ENCODE data around the gene CARNS1.
"Not testable (repeated sequence)": the region's sequence is repeated elsewhere in the genome, so short reads cannot be mapped to it uniquely, and the experiment has no call there.

The CARNS1 gene

GRCh38 chr11:67456068-67456705 lies 40.7 kb downstream of the CARNS1 start:
- no peak for DNase-seq (ENCODE audit: low spot score)
- no peak for TF ChIP-seq CTCF (IDR thresholded peaks at IDR 0.05; ENCODE audit: extremely low read depth, missing control alignments)

- no peak for TF ChIP-seq CTCF (IDR thresholded peaks at IDR 0.05; ENCODE audit: extremely low read depth, missing control alignments)
- no peak for DNase-seq (ENCODE audit: low spot score)
Observed at GRCh38 chr11:67457453-67457852, 42.0 kb downstream of the CARNS1 start.

- no peak for TF ChIP-seq CTCF (IDR thresholded peaks at IDR 0.05; ENCODE audit: extremely low read depth, missing control alignments)
- no peak for DNase-seq (ENCODE audit: low spot score)
Observed at GRCh38 chr11:67458266-67458665, 42.8 kb downstream of the CARNS1 start.

GRCh38 chr11:67463186-67463585 lies 47.7 kb downstream of the CARNS1 start:
- DNase-seq (ENCODE audit: low spot score), result no peak
- no peak for TF ChIP-seq CTCF (IDR thresholded peaks at IDR 0.05; ENCODE audit: extremely low read depth, missing control alignments)

GRCh38 chr11:67463680-67464410 lies 48.4 kb downstream of the CARNS1 start:
- DNase-seq (ENCODE audit: low spot score), result no peak
- no peak for TF ChIP-seq CTCF (IDR thresholded peaks at IDR 0.05; ENCODE audit: extremely low read depth, missing control alignments)

- no peak for TF ChIP-seq CTCF (IDR thresholded peaks at IDR 0.05; ENCODE audit: extremely low read depth, missing control alignments)
- DNase-seq (ENCODE audit: low spot score), result peak; percentile 96
Observed at GRCh38 chr11:67464411-67465188, 49.1 kb downstream of the CARNS1 start.

GRCh38 chr11:67465189-67465510 lies 49.7 kb downstream of the CARNS1 start:
- TF ChIP-seq CTCF (IDR thresholded peaks at IDR 0.05; ENCODE audit: extremely low read depth, missing control alignments), result no peak
- no peak for DNase-seq (ENCODE audit: low spot score)

GRCh38 chr11:67465530-67465929 lies 50.1 kb downstream of the CARNS1 start:
- not testable (repeated sequence) for DNase-seq (ENCODE audit: low spot score)

Data from GM20000 (cell line).